ENCODE measurements around the gene TSPAN11. TPM values are rescaled to one million over a fixed set of nuclear protein-coding genes. Genes with fewer than 3 reads are reported as not detected.

Gene TSPAN11
- total and polyA plus RNA-seq, 2 of the 8 experiments (the other 6 are each of a cell fraction or from before 2014, with no cell fraction given), result 3.9 to 8.2 TPM

DNA sequence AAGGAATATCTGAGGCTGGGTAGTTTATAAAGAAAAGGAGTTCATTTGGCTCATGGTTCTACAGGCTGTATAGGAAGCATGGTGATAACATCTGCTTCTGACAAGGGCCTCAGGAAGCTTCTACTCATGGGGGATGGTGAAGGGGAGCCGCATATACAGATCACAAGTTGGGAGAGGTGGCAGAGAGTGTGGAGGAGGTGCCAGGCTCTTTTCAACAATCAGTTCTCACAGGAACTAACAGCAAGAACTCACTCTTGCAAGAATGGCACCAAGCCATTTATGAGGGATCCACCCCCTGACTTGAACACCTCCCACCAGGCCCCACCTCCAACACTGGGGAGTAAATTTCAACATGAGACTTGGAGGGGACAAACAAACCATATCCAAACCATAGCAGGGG, 3.5 kb upstream of the TSPAN11 start:
- Histone ChIP-seq H2BK15ac (ENCODE audit: low read length) (no peak overlapping the region), H3K27me3 (replicated peaks in 1 of 4; ENCODE audit: control insufficient read depth in 3 of 4, extremely low read depth in 1 of 4, insufficient read depth in 3 of 4, low read length in 3 of 4) (peaks cover 0 to 35% (median 27%) of the 10 kb centered on the region in 4 experiments; a peak in 6 of 7 replicates), H2BK12ac (ENCODE audit: low read depth, low read length) (no peak overlapping the region), H2AFZ (ENCODE audit: low read length) (no peak overlapping the region), H3K9ac (replicated peaks in 1 of 4; ENCODE audit: extremely low read depth in 1 of 4, low read depth in 3 of 4, low read length in 3 of 4) (no peak overlapping the region), H3K9me3 (ENCODE audit: insufficient read depth in 2 of 2, low read depth in 1 of 2, low read length in 1 of 2) (no peaks in the 10 kb centered on the region), H3K56ac (replicated peaks; ENCODE audit: insufficient read length, low read depth, low read length) (no peak overlapping the region), H2BK5ac (ENCODE audit: low read depth, low read length) (no peak overlapping the region), H3K4ac (replicated peaks; ENCODE audit: insufficient read length, low read depth, low read length) (no peak overlapping the region), H3K36me3 (ENCODE audit: control insufficient read depth in 2 of 4, insufficient read depth in 4 of 4, low read length in 3 of 4) (no peaks in the 10 kb centered on the region), H2AK5ac (ENCODE audit: low read depth, low read length) (no peak overlapping the region), H2BK20ac (ENCODE audit: low read length) (no peak overlapping the region), H2BK120ac (replicated peaks; ENCODE audit: low read depth, low read length) (no peak overlapping the region), H3K4me1 (replicated peaks in 1 of 4; ENCODE audit: control insufficient read depth in 3 of 4, insufficient read depth in 4 of 4, low read length in 3 of 4) (peaks cover 4 to 10% (median 6%) of the 10 kb centered on the region in 4 experiments; a peak in 6 of 7 replicates), H3K14ac (ENCODE audit: insufficient read length) (no peak overlapping the region), H4K8ac (ENCODE audit: extremely low read depth, insufficient read depth, low read length) (no peak overlapping the region), H3K4me2 (ENCODE audit: insufficient read depth in 1 of 2, low read depth in 2 of 2, low read length in 2 of 2) (no peak overlapping the region), H3K4me3 (ENCODE audit: extremely low read depth in 1 of 4, insufficient read depth in 2 of 4, low read depth in 3 of 4, low read length in 4 of 4) (no peak overlapping the region), H3K23ac (ENCODE audit: insufficient read length) (no peak overlapping the region), H3K79me1 (ENCODE audit: low read depth, low read length) (no peaks in the 10 kb centered on the region), H3K18ac (ENCODE audit: extremely low read depth, low read length) (no peak overlapping the region), H3K79me2 (ENCODE audit: control insufficient read depth in 1 of 2, insufficient read depth in 2 of 2, low read length in 2 of 2) (no peaks in the 10 kb centered on the region), H4K91ac (replicated peaks; ENCODE audit: insufficient read length, low read length) (no peak overlapping the region), H3K27ac (ENCODE audit: low read depth, low read length) (no peak overlapping the region), H3K23me2 (ENCODE audit: low read depth, low read length) (peaks cover 4% of the 10 kb centered on the region; the same call in 1 of the 2 replicates), H4K5ac (ENCODE audit: insufficient read length, low read depth, low read length) (no peak overlapping the region), H4K20me1 (replicated peaks in 1 of 2; ENCODE audit: control insufficient read depth in 1 of 2, insufficient read depth in 2 of 2, low read length in 2 of 2) (no peaks in the 10 kb centered on the region)
- TF ChIP-seq CHD1 (IDR thresholded peaks at IDR 0.05; ENCODE audit: low read depth, low read length) (no peak), TAF7 (optimal IDR thresholded peaks at IDR 0.05; ENCODE audit: borderline replicate concordance, low read depth, low read length) (no peak), EGR1 (IDR thresholded peaks at IDR 0.05; ENCODE audit: borderline replicate concordance, low read depth, low read length) (no peak), RXRA (IDR thresholded peaks at IDR 0.05; ENCODE audit: insufficient read depth, low read depth, low read length) (no peak), TEAD4 (IDR thresholded peaks at IDR 0.05; ENCODE audit: low read depth, low read length) (no peak), CEBPB (IDR thresholded peaks at IDR 0.05; ENCODE audit: low read depth, low read length) (no peak), BCL11A (IDR thresholded peaks at IDR 0.05; ENCODE audit: low read depth in 2 of 2, low read length in 2 of 2) (no peak), RAD21 (IDR thresholded peaks at IDR 0.05 in 1 of 2, conservative IDR thresholded peaks at IDR 0.05 in 1 of 2; ENCODE audit: low read depth in 2 of 2, low read length in 2 of 2) (no peak)
- TF ChIP-seq, protein P1, sequence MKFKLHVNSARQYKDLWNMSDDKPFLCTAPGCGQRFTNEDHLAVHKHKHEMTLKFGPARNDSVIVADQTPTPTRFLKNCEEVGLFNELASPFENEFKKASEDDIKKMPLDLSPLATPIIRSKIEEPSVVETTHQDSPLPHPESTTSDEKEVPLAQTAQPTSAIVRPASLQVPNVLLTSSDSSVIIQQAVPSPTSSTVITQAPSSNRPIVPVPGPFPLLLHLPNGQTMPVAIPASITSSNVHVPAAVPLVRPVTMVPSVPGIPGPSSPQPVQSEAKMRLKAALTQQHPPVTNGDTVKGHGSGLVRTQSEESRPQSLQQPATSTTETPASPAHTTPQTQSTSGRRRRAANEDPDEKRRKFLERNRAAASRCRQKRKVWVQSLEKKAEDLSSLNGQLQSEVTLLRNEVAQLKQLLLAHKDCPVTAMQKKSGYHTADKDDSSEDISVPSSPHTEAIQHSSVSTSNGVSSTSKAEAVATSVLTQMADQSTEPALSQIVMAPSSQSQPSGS (IDR thresholded peaks at IDR 0.05; ENCODE audit: low read length), result no peak
- WGBS, 2 experiments (ENCODE audit: extremely low coverage in 1 of 2, insufficient coverage in 1 of 2, insufficient read length in 1 of 2, insufficient replicate concordance in 2 of 2, low coverage in 1 of 2, low lambda C conversion rate in 2 of 2, missing lambda C conversion rate in 1 of 2), result 100% methylated on average over 1 of the region's 1 CpG; no CpG with 5 or more reads in 1 of the 2 experiments
- DNase-seq (ENCODE audit: low read depth in 1 of 2, low spot score in 2 of 2), result no peak
- ChIA-PET CTCF (ENCODE audit: partially characterized antibody) (interaction anchor here (1.2 kb wide), 1 partner anchor 62 kb away, joined by 3 read pairs; no protein-coding TSS in a partner anchor), POLR2A (ENCODE audit: partially characterized antibody) (no interaction called here)
- no peak for FAIRE-seq

Data from H1 (cell line).